Esophagus squamous epithelium (tissue), 5 donors: ENCODE measurements around the gene OSBPL5. TPM values are rescaled to one million over a fixed set of nuclear protein-coding genes. Genes with fewer than 3 reads are reported as not detected.

ENCODE experiments used
- DNase-seq: peaks from one replicate; lab custom pipeline; 2025; lab: John Stamatoyannopoulos, UW
- H3K27ac ChIP-seq, 4 donors: fragments of 200-600 bp; sonication (generic); one replicate each; pipeline ENCODE4 v1.5.1; 2016 to 2019; ENCODE audit warnings: mild to moderate bottlenecking in 1 of 4
- H3K27me3 ChIP-seq, 4 donors: fragments of 200-600 bp; sonication (generic); 1 replicate in 3 of 4; 2 replicates in 1 of 4; pipeline versions ENCODE4 v1.5.1 to v1.6.0; 2017 to 2021; ENCODE audit warnings: antibody characterized with exemption in 1 of 4
- H3K36me3 ChIP-seq, 3 donors: fragments of 200-600 bp; sonication (generic); one replicate each; pipeline ENCODE4 v1.5.1; 2016 to 2019
- H3K4me1 ChIP-seq, 3 donors: fragments of 200-600 bp; sonication (generic); one replicate each; pipeline ENCODE4 v1.5.1; 2017 to 2019
- H3K4me3 ChIP-seq, 4 donors: fragments of 200-600 bp; sonication (generic); 1 replicate in 3 of 4; 2 replicates in 1 of 4; pipeline ENCODE4 v1.5.1; 2016 to 2019; ENCODE audit warnings: mild to moderate bottlenecking in 2 of 4, moderate library complexity in 1 of 4
- H3K9me3 ChIP-seq, 3 donors: fragments of 200-600 bp; sonication (generic); one replicate each; pipeline ENCODE4 v1.5.1; 2016 to 2019
- CTCF ChIP-seq, 6 experiments: fragments of 450-650 bp in 4 of 6; fragments of 200-600 bp in 2 of 6; sonication (generic) in 2 of 6; IDR thresholded peaks; one replicate each; pipeline ENCODE4 v1.5.1; 2016 to 2019; ENCODE audit warnings: antibody characterized with exemption in 6 of 6, mild to moderate bottlenecking in 4 of 6, moderate library complexity in 4 of 6
- POLR2A ChIP-seq, 4 donors: fragments of 450-650 bp; IDR thresholded peaks; one replicate each; pipeline ENCODE4 v1.6.1; 2017; ENCODE audit warnings: antibody characterized with exemption in 4 of 4, mild to moderate bottlenecking in 4 of 4, moderate library complexity in 3 of 4
- WGBS, 2 donors: methylation state at CpG; one replicate each; pipeline ENCODE4 v1.1.5; 2018; 5-methylcytosine and 5-hydroxymethylcytosine counted together
- intact Hi-C: fragments of 100-400 bp; cut with DNase I; formaldehyde crosslinking; loops from one replicate; pipeline ENCODE4 v1.15.0; 2022
- total RNA-seq, 4 donors: library from RNA; depleted of rRNA; stranded (reverse); fragments of >200 nt; gene quantifications; one replicate each; pipeline ENCODE4 v1.1.0, GENCODE V29; 2016
- donor health status: DM: yes; HTN: yes; CAD: no.

Gene OSBPL5
- total RNA-seq, 4 donors from 2014 or later = 11.9 to 30.9 (median 17.9) TPM

GRCh38 chr11:3181725-3182461, 16.8 kb upstream of the OSBPL5 start:
- 84 to 88% methylated on average over 6 to 9 of the region's 12 CpGs for WGBS, 2 donors
- Histone ChIP-seq H3K27me3 (peaks cover 0 to 7% (median 0%) of the 10 kb centered on the region in 4 donors), H3K27ac (no peak overlapping the region), H3K36me3 (no peaks in the 10 kb centered on the region), H3K4me3 (no peak overlapping the region), H3K4me1 (no peaks in the 10 kb centered on the region), H3K9me3 (no peaks in the 10 kb centered on the region)
- DNase-seq = no peak
- TF ChIP-seq POLR2A (IDR thresholded peaks at IDR 0.05) = no peak
- no peak for TF ChIP-seq CTCF (IDR thresholded peaks at IDR 0.05)
- intact Hi-C loops = no loop called here

GRCh38 chr11:3180869-3181268, 15.8 kb upstream of the OSBPL5 start:
- H3K27ac ChIP-seq = no peak overlapping the region
- H3K4me1 ChIP-seq = no peaks in the 10 kb centered on the region
- no peak overlapping the region for H3K4me3 ChIP-seq
- TF ChIP-seq POLR2A (IDR thresholded peaks at IDR 0.05) (no peak), CTCF (IDR thresholded peaks at IDR 0.05) (no peak)
- no peak for DNase-seq
- H3K9me3 ChIP-seq = peaks cover 0 to 8% (median 0%) of the 10 kb centered on the region in 3 donors
- 58 to 81% methylated on average over 3 to 5 of the region's 5 CpGs for WGBS, 2 donors
- no peaks in the 10 kb centered on the region for H3K36me3 ChIP-seq
- H3K27me3 ChIP-seq = peaks cover 0 to 5% (median 0%) of the 10 kb centered on the region in 4 donors
- intact Hi-C loops = no loop called here

GRCh38 chr11:3178349-3178748, 13.2 kb upstream of the OSBPL5 start:
- Histone ChIP-seq H3K4me3 (no peak overlapping the region), H3K4me1 (no peaks in the 10 kb centered on the region), H3K36me3 (no peaks in the 10 kb centered on the region), H3K9me3 (peaks cover 0 to 9% (median 0%) of the 10 kb centered on the region in 3 donors), H3K27me3 (peaks cover 0 to 7% (median 0%) of the 10 kb centered on the region in 4 donors), H3K27ac (no peak overlapping the region)
- intact Hi-C loops = no loop called here
- TF ChIP-seq POLR2A (IDR thresholded peaks at IDR 0.05) = no peak
- no peak for TF ChIP-seq CTCF (IDR thresholded peaks at IDR 0.05)
- DNase-seq = no peak
- 41 to 52% methylated on average over 2 of the region's 2 CpGs for WGBS, 2 donors

GRCh38 chr11:3177931-3178330, 12.8 kb upstream of the OSBPL5 start:
- TF ChIP-seq POLR2A (IDR thresholded peaks at IDR 0.05) (no peak), CTCF (IDR thresholded peaks at IDR 0.05) (no peak)
- Histone ChIP-seq H3K9me3 (peaks cover 0 to 9% (median 0%) of the 10 kb centered on the region in 3 donors), H3K4me3 (no peak overlapping the region), H3K27ac (no peak overlapping the region), H3K4me1 (no peaks in the 10 kb centered on the region), H3K27me3 (peaks cover 0 to 7% (median 0%) of the 10 kb centered on the region in 4 donors), H3K36me3 (no peaks in the 10 kb centered on the region)
- DNase-seq = no peak
- WGBS, 2 donors = 60 to 82% methylated on average over 2 of the region's 2 CpGs
- intact Hi-C loops = no loop called here

- H3K27ac ChIP-seq = no peak overlapping the region
- no peaks in the 10 kb centered on the region for H3K4me1 ChIP-seq
- no peak overlapping the region for H3K4me3 ChIP-seq
- peaks cover 0 to 19% (median 0%) of the 10 kb centered on the region in 4 donors for H3K27me3 ChIP-seq
- no peaks in the 10 kb centered on the region for H3K36me3 ChIP-seq
- DNase-seq = no peak
- TF ChIP-seq CTCF (IDR thresholded peaks at IDR 0.05) (no peak), POLR2A (IDR thresholded peaks at IDR 0.05) (no peak)
- H3K9me3 ChIP-seq = peaks cover 0 to 9% (median 0%) of the 10 kb centered on the region in 3 donors
- intact Hi-C loops = no loop called here
Measured at GRCh38 chr11:3176487-3176886, 11.4 kb upstream of the OSBPL5 start.
